ENCODE results near the gene ISL2. TPM values are rescaled to one million over a fixed set of nuclear protein-coding genes. Genes with fewer than 3 reads are reported as not detected.

The ISL2 gene
- total and polyA plus RNA-seq, 9 of the 15 experiments (the other 6 are each of a cell fraction or from before 2014, with no cell fraction given), result 0.15 to 23.7 (median 4.0) TPM

- TF ChIP-seq, protein P1, sequence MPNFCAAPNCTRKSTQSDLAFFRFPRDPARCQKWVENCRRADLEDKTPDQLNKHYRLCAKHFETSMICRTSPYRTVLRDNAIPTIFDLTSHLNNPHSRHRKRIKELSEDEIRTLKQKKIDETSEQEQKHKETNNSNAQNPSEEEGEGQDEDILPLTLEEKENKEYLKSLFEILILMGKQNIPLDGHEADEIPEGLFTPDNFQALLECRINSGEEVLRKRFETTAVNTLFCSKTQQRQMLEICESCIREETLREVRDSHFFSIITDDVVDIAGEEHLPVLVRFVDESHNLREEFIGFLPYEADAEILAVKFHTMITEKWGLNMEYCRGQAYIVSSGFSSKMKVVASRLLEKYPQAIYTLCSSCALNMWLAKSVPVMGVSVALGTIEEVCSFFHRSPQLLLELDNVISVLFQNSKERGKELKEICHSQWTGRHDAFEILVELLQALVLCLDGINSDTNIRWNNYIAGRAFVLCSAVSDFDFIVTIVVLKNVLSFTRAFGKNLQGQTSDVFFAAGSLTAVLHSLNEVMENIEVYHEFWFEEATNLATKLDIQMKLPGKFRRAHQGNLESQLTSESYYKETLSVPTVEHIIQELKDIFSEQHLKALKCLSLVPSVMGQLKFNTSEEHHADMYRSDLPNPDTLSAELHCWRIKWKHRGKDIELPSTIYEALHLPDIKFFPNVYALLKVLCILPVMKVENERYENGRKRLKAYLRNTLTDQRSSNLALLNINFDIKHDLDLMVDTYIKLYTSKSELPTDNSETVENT (CRISPR knock-in tag; IDR thresholded peaks at IDR 0.05), result no peak
- no peak for TF ChIP-seq GABPA (tag; conservative IDR thresholded peaks at IDR 0.05; ENCODE audit: low read depth)
- TF ChIP-seq CREB1 (IDR thresholded peaks at IDR 0.05), result no peak
- no peak for TF ChIP-seq CREB1 (CRISPR knock-in tag; IDR thresholded peaks at IDR 0.05)
- TF ChIP-seq HLTF (IDR thresholded peaks at IDR 0.05), result no peak
- no peak for TF ChIP-seq ARHGAP35 (IDR thresholded peaks at IDR 0.05; ENCODE audit: partially characterized antibody)
- no peak for TF ChIP-seq NFIX (CRISPR knock-in tag; IDR thresholded peaks at IDR 0.05; ENCODE audit: low read depth)
- no peak for TF ChIP-seq TFAM (CRISPR knock-in tag; conservative IDR thresholded peaks at IDR 0.05)
- TF ChIP-seq POLR3G (IDR thresholded peaks at IDR 0.05; ENCODE audit: extremely low read depth, insufficient read length, insufficient replicate concordance), result no peak
- no peak for TF ChIP-seq MXI1 (IDR thresholded peaks at IDR 0.05; ENCODE audit: low read depth, low read length)
- TF ChIP-seq, protein P2, sequence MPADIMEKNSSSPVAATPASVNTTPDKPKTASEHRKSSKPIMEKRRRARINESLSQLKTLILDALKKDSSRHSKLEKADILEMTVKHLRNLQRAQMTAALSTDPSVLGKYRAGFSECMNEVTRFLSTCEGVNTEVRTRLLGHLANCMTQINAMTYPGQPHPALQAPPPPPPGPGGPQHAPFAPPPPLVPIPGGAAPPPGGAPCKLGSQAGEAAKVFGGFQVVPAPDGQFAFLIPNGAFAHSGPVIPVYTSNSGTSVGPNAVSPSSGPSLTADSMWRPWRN (IDR thresholded peaks at IDR 0.05; ENCODE audit: low read depth), result no peak
- TF ChIP-seq PTTG1 (tag; IDR thresholded peaks at IDR 0.05; ENCODE audit: low read depth), result no peak
- no peak for TF ChIP-seq ZNF165 (CRISPR knock-in tag; IDR thresholded peaks at IDR 0.05; ENCODE audit: borderline replicate concordance)
- TF ChIP-seq PHF20 (IDR thresholded peaks at IDR 0.05; ENCODE audit: partially characterized antibody), result no peak
- TF ChIP-seq FOSL1 (tag; conservative IDR thresholded peaks at IDR 0.05), result no peak
- no peak for TF ChIP-seq TCF7 (IDR thresholded peaks at IDR 0.05; ENCODE audit: borderline replicate concordance)
- no peak for TF ChIP-seq GABPB2 (CRISPR knock-in tag; conservative IDR thresholded peaks at IDR 0.05)
- peak; percentile 72 for TF ChIP-seq CBFA2T3 (IDR thresholded peaks at IDR 0.05)
Measured at GRCh38 chr15:76289582-76289981, 47.0 kb upstream of the ISL2 start (continued).
